OCI-LY3 (cell line): ENCODE data around the gene ARMC8.

ENCODE experiments used
- EZH2phosphoT487 ChIP-seq: fragments of 200-600 bp; shearing (Covaris generic); IDR thresholded peaks from 2 replicates; pipeline ENCODE4 v1.6.1; 2018; ENCODE audit warnings: antibody characterized with exemption, mixed run types, low read depth
- TF ChIP-seq, protein P1 (sequence below): fragments of 200-600, 300-600 bp; sonication (generic); IDR thresholded peaks from 2 replicates; pipeline ENCODE4 v1.5.1; 2014; ENCODE audit warnings: antibody characterized with exemption, low read length, low read depth

DNA sequence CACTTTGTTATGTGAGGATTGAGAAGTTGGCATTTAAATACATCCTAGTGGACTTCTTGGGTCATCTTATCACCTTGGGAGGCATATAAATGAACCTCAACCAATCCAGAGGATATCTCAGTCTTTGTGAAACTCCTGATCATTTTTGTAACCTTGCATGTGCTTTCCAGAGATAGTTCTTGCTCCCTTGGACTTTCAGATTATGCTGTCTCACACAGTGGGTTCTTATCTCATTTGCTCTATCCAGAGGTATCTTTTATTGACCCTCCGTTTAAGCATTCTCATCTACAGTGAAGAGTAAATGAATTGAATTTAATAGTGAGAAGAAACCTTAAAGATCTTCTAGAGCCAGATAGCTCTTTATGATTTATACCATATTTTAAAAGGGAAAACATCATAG, 10.4 kb downstream of the ARMC8 start:
- TF ChIP-seq, protein P1, sequence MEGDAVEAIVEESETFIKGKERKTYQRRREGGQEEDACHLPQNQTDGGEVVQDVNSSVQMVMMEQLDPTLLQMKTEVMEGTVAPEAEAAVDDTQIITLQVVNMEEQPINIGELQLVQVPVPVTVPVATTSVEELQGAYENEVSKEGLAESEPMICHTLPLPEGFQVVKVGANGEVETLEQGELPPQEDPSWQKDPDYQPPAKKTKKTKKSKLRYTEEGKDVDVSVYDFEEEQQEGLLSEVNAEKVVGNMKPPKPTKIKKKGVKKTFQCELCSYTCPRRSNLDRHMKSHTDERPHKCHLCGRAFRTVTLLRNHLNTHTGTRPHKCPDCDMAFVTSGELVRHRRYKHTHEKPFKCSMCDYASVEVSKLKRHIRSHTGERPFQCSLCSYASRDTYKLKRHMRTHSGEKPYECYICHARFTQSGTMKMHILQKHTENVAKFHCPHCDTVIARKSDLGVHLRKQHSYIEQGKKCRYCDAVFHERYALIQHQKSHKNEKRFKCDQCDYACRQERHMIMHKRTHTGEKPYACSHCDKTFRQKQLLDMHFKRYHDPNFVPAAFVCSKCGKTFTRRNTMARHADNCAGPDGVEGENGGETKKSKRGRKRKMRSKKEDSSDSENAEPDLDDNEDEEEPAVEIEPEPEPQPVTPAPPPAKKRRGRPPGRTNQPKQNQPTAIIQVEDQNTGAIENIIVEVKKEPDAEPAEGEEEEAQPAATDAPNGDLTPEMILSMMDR: no peak
- TF ChIP-seq EZH2phosphoT487: no peak
